Stimulated activated naive B cell treated with anti-CD40 and anti-IgM and Interleukin-4, amounts not matched to agents 10 μg/mL and 1 μg/mL and 100 μg/mL, for 72 hours (primary cell): ENCODE measurements around the gene CD274.
A peak's percentile ranks its signal among the peaks of the same experiment; 100 is the strongest.
"Not testable (repeated sequence)": the region's sequence is repeated elsewhere in the genome, so short reads cannot be mapped to it uniquely, and the experiment has no call there.

Experiments
- ATAC-seq, 2 donors: fragments of 150-1000 bp; cut with Tn5 transposase; replicated peaks; 2 replicates each; pipeline ENCODE4 v1.10.0; 2021; ENCODE audit warnings: moderate library complexity in 1 of 2
- DNase-seq: peaks from one replicate; pipeline ENCODE4 v3.0.0; 2021
- H3K27ac Mint-ChIP-seq: one replicate; pipeline ENCODE4 v1.8.0; 2022; ENCODE audit warnings: mild to moderate bottlenecking, mixed read lengths
- H3K27me3 Mint-ChIP-seq, 2 donors: one replicate each; pipeline ENCODE4 v1.8.0; 2022; ENCODE audit warnings: mixed read lengths in 2 of 2
- H3K36me3 Mint-ChIP-seq, 2 donors: one replicate each; pipeline ENCODE4 v1.8.0; 2022; ENCODE audit warnings: mixed read lengths in 2 of 2, mild to moderate bottlenecking in 1 of 2
- H3K4me1 Mint-ChIP-seq, 2 donors: one replicate each; pipeline ENCODE4 v1.8.0; 2022; ENCODE audit warnings: mixed read lengths in 2 of 2, mild to moderate bottlenecking in 1 of 2
- H3K4me3 Mint-ChIP-seq, 2 donors: one replicate each; pipeline ENCODE4 v1.8.0; 2022; ENCODE audit warnings: mild to moderate bottlenecking in 2 of 2, mixed read lengths in 2 of 2, moderate library complexity in 1 of 2
- H3K9me3 Mint-ChIP-seq, 2 donors: one replicate each; pipeline ENCODE4 v1.8.0; 2022; ENCODE audit warnings: mixed read lengths in 2 of 2, mild to moderate bottlenecking in 1 of 2

Gene CD274

DNA sequence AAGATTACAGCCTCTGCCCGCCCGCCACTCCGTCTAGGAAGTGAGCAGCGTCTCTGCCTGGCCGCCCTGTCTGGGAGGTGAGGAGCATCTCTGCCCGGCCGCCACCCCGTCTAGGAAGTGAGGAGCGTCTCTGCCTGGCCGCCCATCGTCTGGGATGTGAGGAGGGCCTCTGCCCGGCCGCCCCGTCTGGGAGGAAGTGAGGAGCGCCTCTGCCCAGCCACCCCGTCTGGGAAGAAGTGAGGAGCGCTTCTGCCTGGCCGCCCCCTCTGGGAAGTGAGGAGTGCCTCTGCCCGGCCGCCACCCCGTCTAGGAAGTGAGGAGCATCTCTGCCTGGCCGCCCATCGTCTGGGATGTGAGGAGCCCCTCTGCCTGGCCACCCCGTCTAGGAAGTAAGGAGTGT lies 17.5 kb upstream of the CD274 start:
- H3K27me3 Mint-ChIP-seq, ATAC-seq, H3K9me3 Mint-ChIP-seq, DNase-seq, H3K4me3 Mint-ChIP-seq: not testable (repeated sequence)
- peak overlapping the region; percentile 47 for H3K27ac Mint-ChIP-seq
- H3K4me1 Mint-ChIP-seq = peaks cover 14 to 18% of the 10 kb centered on the region in 2 donors
- peaks cover 32 to 70% of the 10 kb centered on the region in 2 donors for H3K36me3 Mint-ChIP-seq

DNA sequence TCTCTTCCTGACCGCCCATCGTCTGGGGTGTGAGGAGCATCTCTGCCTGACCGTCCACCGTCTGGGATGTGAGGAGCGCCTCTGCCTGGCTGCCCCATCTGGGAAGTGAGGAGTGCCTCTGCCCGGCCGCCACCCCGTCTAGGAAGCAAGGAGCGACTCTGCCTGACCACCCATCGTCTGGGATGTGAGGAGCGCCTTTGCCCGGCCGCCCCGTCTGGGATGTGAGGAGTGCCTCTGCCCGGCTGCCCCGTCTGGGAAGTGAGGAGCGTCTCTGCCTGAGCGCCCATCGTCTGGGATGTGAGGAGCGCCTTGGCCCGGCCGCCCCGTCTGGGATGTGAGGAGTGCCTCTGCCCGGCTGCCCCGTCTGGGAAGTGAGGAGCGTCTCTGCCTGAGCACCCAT lies 17.0 kb upstream of the CD274 start:
- Mint-ChIP-seq H3K4me1 (peaks cover 16 to 20% of the 10 kb centered on the region in 2 donors), H3K36me3 (peaks cover 31 to 69% of the 10 kb centered on the region in 2 donors)
- not testable (repeated sequence) for H3K27me3 Mint-ChIP-seq, DNase-seq, H3K27ac Mint-ChIP-seq, H3K4me3 Mint-ChIP-seq, H3K9me3 Mint-ChIP-seq, ATAC-seq

DNA sequence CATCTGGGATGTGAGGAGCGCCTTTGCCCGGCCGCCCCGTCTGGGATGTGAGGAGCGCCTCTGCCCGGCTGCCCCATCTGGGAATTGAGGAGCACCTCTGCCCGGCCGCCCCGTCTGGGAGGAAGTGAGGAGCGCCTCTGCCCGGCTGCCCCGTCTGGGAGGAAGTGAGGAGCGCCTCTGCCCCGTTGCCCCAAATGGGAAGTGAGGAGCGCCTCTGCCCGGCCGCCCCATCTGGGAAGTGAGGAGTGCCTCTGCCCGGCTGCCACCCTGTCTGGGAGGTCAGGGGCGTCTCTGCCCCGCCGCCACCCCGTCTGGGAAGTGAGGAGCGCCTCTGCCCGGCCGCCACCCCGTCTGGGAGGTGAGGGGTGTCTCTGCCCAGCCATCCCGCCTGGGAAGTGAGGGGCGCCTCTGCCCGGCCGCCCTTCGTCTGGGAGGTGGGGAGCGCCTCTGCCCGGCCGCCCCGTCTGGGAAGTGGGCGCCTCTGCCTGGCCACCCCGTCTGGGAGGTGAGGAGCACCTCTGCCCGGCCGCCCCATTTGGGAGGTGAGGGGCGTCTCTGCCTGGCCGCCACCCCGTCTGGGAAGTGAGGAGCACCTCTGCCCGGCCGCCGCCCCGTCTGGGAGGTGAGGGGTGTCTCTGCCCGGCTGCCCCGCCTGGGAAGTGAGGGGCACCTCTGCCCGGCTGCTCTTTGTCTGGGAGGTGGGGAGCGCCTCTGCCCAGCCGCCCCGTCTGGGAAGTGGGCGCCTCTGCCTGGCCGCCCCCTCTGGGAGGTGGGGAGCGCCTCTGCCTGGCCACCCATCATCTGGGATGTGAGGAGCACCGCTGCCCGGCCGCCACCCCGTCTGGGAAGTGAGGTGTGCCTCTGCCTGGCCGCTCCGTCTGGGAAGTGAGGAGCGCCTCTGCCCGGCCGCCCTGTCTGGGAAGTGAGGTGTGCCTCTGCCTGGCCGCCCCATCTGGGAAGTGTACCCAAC lies 16.2 kb upstream of the CD274 start:
- H3K36me3 Mint-ChIP-seq = peaks cover 30 to 68% of the 10 kb centered on the region in 2 donors
- not testable (repeated sequence) for H3K4me3 Mint-ChIP-seq, H3K27ac Mint-ChIP-seq, DNase-seq, ATAC-seq, H3K9me3 Mint-ChIP-seq, H3K27me3 Mint-ChIP-seq
- H3K4me1 Mint-ChIP-seq = peaks cover 21 to 26% of the 10 kb centered on the region in 2 donors

GRCh38 chr9:5435912-5436311 lies 14.4 kb upstream of the CD274 start:
- peaks cover 29 to 36% of the 10 kb centered on the region in 2 donors for H3K4me1 Mint-ChIP-seq
- no peak overlapping the region for H3K4me3 Mint-ChIP-seq
- no peak overlapping the region for H3K27ac Mint-ChIP-seq
- no peaks in the 10 kb centered on the region for H3K9me3 Mint-ChIP-seq
- H3K27me3 Mint-ChIP-seq = no peaks in the 10 kb centered on the region
- H3K36me3 Mint-ChIP-seq = peaks cover 26 to 52% of the 10 kb centered on the region in 2 donors
- ATAC-seq = no peak
- no peak for DNase-seq

DNA sequence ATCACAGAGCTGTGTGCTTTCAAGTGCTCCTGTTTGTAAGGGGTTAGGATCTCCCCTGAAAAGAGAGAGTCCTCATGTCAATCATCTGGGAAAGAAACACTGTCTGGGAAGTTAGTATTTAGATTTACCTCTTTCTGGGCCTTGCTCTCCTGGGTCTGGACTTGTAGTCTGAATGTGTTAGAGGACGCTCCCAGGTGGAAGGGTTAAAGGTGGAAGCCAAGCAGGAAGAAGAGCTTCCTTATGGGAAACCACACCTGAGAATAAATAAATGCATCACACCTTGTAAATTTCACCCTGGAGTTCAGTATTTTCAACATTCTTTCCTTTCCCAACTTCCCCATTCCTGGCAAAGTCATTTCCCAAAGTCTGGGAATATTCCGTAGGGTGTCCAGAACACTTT lies 13.9 kb upstream of the CD274 start:
- no peak for ATAC-seq
- Mint-ChIP-seq H3K9me3 (no peaks in the 10 kb centered on the region), H3K4me3 (peak overlapping the region; percentile 90 to 94), H3K27me3 (no peaks in the 10 kb centered on the region), H3K4me1 (peaks cover 31 to 38% of the 10 kb centered on the region in 2 donors), H3K36me3 (peaks cover 22 to 49% of the 10 kb centered on the region in 2 donors), H3K27ac (peak overlapping the region; percentile 99)
- no peak for DNase-seq

- ATAC-seq = peak; percentile 87 to 92
- Mint-ChIP-seq H3K27ac (peak within 1 kb of the TSS; percentile 99), H3K4me3 (peak within 1 kb of the TSS; percentile 90 to 94), H3K9me3 (no peaks in the 10 kb centered on the region), H3K36me3 (peaks cover 17 to 42% of the 10 kb centered on the region in 2 donors), H3K27me3 (no peaks in the 10 kb centered on the region), H3K4me1 (peaks cover 32 to 38% of the 10 kb centered on the region in 2 donors)
- peak; percentile 89 for DNase-seq
Observed at GRCh38 chr9:5437254-5438216, 12.8 kb upstream of the CD274 start, which contains the start of gene PLGRKT. Gene PLGRKT, minus strand, starts transcription at chr9:5437925. Its CDS starts 5,948 bp downstream, at chr9:5431977.

DNA sequence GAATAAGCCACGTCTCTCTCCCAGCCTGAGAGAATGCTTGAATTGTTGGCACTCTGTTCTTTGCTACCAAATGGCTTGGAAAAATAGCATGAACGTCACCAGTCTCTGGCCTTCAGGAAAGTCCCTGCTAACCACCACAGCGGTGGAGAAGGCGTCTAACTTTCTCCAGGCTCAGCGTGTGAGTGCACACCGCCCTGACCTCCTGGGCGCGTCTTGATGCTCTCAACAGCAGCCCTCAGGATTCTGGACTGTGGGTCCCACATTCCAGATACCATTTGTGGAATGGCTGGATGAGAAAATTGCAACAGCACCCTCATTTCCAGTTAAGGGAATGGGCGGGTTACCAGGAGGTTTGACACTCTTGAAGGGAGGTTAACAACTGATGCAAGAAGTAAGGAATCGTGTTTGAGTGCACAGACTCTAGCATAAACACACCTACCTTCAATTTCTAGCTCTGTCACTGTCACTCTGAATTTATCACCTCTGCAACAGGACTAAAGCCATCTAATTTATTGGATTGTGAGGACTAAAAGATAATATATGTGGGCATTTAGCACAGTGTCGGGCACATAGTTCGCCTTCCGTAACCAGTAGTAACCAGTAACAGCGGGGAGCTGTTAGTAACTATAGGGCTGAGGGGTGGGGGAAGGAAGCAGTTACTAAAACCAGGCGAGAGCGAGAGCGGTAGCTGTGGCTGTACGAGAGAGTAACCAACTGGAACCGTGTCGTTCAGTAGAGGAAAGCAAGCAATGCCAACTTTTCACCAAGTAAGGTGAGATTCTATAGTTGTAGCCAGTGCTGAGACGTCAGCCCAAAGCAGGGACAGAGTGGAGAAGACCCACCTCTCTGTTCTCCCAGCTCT lies 11.8 kb upstream of the CD274 start:
- ATAC-seq = peak; percentile 70 to 72
- peaks cover 8 to 32% of the 10 kb centered on the region in 2 donors for H3K36me3 Mint-ChIP-seq
- no peaks in the 10 kb centered on the region for H3K9me3 Mint-ChIP-seq
- H3K27ac Mint-ChIP-seq = peak overlapping the region; percentile 99
- peak overlapping the region; percentile 90 to 94 for H3K4me3 Mint-ChIP-seq
- DNase-seq = peak; percentile 73
- no peaks in the 10 kb centered on the region for H3K27me3 Mint-ChIP-seq
- H3K4me1 Mint-ChIP-seq = peaks cover 32 to 38% of the 10 kb centered on the region in 2 donors

- Mint-ChIP-seq H3K4me3 (no peak overlapping the region), H3K9me3 (no peaks in the 10 kb centered on the region), H3K27me3 (no peaks in the 10 kb centered on the region), H3K4me1 (peaks cover 33 to 42% of the 10 kb centered on the region in 2 donors), H3K36me3 (peaks cover 1 to 20% of the 10 kb centered on the region in 2 donors), H3K27ac (peak overlapping the region; percentile 14)
- ATAC-seq (no peak), DNase-seq (no peak)
Observed at GRCh38 chr9:5440426-5440825, 9.9 kb upstream of the CD274 start.

GRCh38 chr9:5441043-5441442 lies 9.3 kb upstream of the CD274 start:
- Mint-ChIP-seq H3K36me3 (peaks cover 0 to 14% of the 10 kb centered on the region in 2 donors), H3K4me1 (peaks cover 33 to 42% of the 10 kb centered on the region in 2 donors)
- DNase-seq = no peak

DNA sequence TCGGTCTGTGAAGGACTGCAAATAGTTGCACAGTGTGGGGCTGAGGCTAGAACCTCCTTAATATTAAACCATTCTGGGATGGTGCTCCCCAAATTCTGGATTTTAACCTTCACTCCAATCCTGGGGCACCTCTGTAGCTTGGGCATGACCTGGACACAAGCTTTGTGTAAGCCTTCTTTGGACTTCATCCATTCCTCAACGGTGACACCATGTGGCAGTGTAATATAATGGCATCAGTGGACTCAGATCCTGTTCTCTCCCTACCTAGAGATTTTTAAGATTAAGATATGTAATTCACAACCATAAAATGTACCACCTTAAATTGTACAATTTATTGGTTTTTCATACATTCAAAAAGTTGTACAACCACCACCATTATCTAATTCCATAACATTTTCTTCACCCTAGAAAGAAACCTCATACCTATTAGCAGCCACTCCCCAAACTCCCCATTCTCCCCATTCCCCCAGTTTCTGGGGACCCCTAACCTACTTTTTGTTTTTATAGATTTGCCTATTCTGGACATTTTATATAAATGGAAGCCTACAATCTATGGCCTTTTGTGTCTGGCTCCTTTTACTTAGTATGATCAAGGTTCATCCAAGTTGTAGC lies 7.8 kb upstream of the CD274 start:
- H3K27ac Mint-ChIP-seq = no peak overlapping the region
- DNase-seq = peak; percentile 24
- H3K4me1 Mint-ChIP-seq = peaks cover 31 to 44% of the 10 kb centered on the region in 2 donors
- H3K36me3 Mint-ChIP-seq = no peaks in the 10 kb centered on the region
- no peak overlapping the region for H3K4me3 Mint-ChIP-seq
- no peaks in the 10 kb centered on the region for H3K27me3 Mint-ChIP-seq
- peaks cover 0 to 2% of the 10 kb centered on the region in 2 donors for H3K9me3 Mint-ChIP-seq
- ATAC-seq = no peak

More at GRCh38 chr9:5441043-5441442, 9.3 kb upstream of the CD274 start:
- Mint-ChIP-seq H3K4me3 (no peak overlapping the region), H3K27me3 (no peaks in the 10 kb centered on the region), H3K9me3 (no peaks in the 10 kb centered on the region), H3K27ac (no peak overlapping the region)
- ATAC-seq = no peak

GRCh38 chr9:5443850-5444249 lies 6.5 kb upstream of the CD274 start:
- ATAC-seq = no peak
- no peaks in the 10 kb centered on the region for H3K36me3 Mint-ChIP-seq
- H3K27me3 Mint-ChIP-seq = no peaks in the 10 kb centered on the region
- H3K4me1 Mint-ChIP-seq = peaks cover 28 to 46% of the 10 kb centered on the region in 2 donors
- peaks cover 0 to 2% of the 10 kb centered on the region in 2 donors for H3K9me3 Mint-ChIP-seq
- no peak overlapping the region for H3K4me3 Mint-ChIP-seq
- no peak for DNase-seq
- no peak overlapping the region for H3K27ac Mint-ChIP-seq

- H3K4me1 Mint-ChIP-seq = peaks cover 26 to 48% of the 10 kb centered on the region in 2 donors
- not testable (repeated sequence) for H3K27me3 Mint-ChIP-seq, H3K27ac Mint-ChIP-seq, H3K9me3 Mint-ChIP-seq, H3K36me3 Mint-ChIP-seq, DNase-seq, ATAC-seq
- peak overlapping the region in 1 of 2 donors; percentile 21 for H3K4me3 Mint-ChIP-seq
Observed at GRCh38 chr9:5445096-5445495, 5.2 kb upstream of the CD274 start.

- peaks cover 20 to 44% of the 10 kb centered on the region in 2 donors for H3K4me1 Mint-ChIP-seq
- no peak overlapping the region for H3K27ac Mint-ChIP-seq
- no peaks in the 10 kb centered on the region for H3K27me3 Mint-ChIP-seq
- no peak for ATAC-seq
- no peak for DNase-seq
- H3K9me3 Mint-ChIP-seq = peaks cover 0 to 2% of the 10 kb centered on the region in 2 donors
- no peak overlapping the region for H3K4me3 Mint-ChIP-seq
- H3K36me3 Mint-ChIP-seq = no peaks in the 10 kb centered on the region
Observed at GRCh38 chr9:5445886-5446285, 4.5 kb upstream of the CD274 start.
